NCI-H2171 treated with DMSO at 0.1 percent for 48 hours (cell line): ENCODE measurements around the gene RAD51B.
"Not testable (repeated sequence)": the region's sequence is repeated elsewhere in the genome, so short reads cannot be mapped to it uniquely, and the experiment has no call there.

Source experiments
- DNase-seq: peaks from one replicate; lab custom pipeline; 2025; lab: John Stamatoyannopoulos, UW

The RAD51B gene

DNA sequence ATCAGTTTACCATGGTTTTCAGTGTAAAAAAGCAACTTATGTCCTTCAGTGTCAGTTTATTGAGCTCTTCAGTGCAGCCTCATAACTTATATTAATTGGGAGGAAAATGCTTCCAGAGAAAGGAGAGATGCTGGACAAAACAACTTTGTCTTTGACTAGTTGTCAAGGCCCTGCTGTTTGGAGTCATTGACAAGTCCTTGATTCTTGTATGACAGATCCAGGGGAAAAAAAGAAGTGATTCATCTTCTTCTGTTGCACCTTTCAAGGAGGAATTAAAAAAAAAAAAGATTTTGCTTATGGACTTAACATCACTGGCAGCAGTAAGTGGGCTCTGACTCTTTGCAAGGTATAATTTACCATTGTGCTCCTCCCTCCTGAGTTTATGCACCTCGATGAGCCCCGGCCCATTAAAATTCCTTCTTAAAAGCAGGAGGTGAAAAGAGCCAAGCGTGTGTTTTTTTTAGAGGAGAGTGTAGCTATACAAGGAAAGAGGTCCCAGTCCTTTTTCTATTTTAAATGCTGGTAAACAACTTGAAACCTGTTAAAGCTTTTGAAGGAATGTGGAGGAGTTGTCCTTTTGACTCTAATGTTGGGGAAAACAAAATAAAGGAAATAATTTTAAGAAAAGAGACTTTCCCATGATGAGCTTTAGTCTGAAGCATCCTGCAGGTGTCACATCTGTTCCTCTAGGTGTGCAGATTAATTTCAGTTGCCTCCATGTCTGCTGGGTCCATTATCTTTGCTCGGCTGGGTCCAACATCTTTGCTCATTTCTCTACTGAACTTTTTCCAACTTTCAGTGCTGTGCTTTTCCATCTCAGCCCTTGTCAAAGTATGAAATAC, 431.6 kb downstream of the RAD51B start:
- peak; percentile 24 for DNase-seq

DNA sequence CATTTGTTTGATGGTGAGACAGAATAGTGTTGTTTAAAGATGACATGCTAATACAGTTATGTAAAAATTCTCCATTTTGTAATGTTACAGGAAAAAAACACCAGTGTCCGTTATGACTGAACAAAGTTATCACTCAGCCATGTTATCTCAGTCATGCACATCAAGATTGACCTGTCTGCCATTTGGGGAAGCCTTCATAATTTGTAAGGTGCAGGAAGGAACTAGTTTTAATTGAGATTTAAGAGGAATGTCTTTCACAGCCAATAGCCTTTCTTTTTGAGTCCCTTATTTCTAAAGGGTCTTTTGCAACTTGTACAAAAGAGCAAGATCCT, 432.2 kb downstream of the RAD51B start:
- DNase-seq: no peak

DNA sequence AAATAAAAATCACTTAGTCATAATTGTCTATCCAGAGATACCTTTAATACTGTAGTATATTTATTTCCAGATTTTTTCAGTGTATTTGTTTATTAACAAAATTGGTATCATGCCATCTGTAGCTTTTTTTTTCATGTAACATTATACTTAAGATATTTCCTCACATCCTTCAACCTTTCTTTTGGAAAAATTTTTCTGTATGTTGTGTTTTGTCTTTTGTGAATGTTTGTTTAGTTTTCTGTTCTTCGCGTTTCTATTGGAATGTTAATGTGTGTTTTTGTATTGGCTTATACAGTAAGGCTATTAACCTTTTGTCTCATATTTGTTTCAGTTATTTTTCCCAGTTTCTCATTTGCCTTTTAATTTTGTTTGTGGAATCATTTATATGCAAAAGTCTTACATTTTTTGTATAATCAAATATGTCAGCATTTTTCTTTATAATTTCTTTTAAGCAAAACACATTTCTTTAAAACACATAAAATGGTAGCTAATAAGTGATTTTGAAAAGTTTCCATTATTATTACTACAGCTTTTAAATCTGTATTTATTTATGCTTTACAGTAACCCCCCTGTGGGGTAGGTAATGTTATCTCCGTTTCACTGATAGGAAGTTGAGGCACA, 433.7 kb downstream of the RAD51B start:
- no peak for DNase-seq

DNA sequence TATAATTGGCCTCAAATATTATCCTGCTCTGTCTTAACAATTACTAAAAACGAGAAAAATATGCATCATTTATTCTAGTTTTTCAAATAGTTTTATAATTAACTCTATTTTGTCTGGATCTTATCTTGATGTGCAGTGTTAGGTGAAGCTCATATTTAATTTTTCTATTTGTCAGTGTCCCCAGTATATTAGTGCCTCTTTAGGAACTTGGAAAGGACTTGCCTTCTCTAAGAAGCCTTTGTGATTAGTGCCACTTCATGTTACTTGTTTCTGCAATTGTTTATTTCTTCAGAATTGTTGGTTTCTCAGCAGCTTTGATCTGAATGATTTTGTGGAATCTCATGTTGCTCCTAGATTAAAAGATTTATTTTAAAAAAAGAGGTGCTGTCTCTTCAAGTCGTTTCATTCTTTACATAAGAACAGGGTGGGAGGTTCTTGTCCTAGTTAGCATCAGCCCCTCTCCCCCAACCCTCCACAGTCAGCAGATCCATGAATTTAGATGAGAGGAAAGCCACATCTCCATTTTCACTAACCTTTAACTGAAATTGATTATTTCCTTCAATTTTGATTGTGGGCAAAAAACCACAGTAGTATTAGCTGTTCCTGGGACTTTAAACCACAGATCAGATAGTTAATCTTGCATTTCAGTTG, 434.4 kb downstream of the RAD51B start:
- no peak for DNase-seq

DNA sequence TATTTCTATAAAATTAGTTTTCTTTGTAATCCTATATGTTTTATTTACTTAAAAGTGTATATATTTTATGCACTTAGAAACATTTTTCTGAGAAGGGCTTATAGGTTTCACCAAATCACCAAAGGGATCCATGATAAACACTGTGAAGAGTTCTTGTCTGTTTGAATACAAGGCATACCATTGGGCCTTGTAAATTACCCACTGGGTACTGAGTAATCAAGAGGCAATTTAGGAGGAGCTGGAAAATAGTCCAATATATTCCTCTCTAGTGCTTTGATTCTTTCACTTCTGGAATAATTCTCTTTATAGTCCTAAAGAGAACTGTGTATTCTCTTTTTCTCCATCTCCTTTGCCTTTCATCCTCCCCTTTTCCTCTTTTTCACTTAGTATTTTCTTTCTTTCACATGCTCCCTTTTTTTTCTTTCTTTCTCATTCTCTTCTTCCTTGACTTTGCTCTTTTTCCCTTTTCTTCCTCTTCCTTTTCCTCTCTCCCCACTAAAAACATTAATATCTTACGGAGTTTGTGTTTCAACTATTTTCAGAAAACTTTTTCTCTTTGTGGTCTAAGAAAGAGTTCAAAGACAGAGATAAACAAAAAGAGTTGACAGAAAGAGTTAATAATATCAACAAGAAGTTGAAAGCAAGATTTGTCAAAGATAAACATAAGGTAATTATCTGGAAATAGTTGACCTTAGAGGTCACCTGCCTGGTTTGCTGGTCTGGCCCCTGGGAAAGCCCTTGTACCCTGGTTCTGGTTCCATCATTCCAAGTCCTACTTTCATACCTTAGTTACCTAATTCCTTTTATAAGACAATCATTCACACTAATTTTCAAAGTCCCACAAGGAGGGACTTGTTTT, 435.3 kb downstream of the RAD51B start:
- DNase-seq: no peak

DNA sequence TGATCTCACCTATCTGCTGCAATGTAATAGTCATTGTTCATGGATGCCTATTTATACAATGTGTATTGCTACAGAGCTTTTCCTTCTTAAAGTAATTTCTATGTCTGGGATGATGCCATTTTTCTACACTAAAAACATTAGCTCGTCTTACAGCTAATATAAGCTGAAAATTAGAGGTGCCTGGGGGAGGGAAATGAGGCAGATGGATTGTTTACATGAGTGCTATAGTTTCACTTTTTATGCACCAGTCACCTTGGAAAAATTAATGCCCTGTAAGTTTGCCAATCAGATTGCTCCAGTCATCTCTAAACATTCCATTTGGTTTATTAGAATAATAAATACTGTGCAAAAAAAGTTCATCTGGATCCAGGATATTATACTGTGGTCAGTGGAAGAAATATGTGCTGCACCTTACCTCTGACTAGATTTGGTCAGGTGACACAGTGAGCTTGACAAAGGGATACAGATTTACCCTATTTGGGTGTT, 436.2 kb downstream of the RAD51B start:
- DNase-seq: no peak

DNA sequence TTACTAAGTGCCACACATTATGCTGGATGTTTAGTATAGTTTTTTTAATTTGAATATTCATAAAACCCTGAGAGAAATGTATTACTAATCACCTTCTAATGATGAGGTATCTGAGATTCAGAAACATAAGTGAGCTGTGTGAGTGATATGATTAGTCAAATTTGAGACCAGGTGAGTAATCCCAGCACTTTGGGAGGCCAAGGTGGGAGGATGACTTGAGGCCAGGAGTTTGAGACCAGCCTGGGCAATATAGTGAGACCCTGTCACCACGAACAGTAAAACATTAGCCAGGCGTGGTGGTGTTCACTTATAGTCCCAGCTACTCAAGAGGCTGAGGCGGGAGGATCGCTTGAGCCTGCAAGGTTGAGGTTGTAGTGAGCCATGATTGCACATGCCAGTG, 438.4 kb downstream of the RAD51B start:
- DNase-seq: no peak

DNA sequence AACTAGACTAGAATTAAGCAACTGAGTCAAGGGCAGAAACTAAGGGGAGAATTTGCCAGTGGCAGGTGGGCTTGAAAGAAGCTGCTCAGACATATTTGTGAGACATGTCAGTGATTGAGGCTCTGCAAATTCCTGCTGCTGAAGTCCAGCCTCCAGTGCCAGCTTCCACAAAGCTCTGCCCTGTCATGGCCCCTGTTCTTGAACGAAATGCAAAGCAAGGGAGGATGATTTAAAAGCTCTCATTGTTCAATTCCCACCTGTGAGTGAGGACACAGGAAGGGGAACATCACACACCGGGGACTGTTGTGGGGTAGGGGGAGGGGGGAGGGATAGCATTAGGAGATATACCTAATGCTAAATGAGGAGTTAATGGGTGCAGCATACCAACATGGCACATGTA, 439.4 kb downstream of the RAD51B start:
- DNase-seq: not testable (repeated sequence)

DNA sequence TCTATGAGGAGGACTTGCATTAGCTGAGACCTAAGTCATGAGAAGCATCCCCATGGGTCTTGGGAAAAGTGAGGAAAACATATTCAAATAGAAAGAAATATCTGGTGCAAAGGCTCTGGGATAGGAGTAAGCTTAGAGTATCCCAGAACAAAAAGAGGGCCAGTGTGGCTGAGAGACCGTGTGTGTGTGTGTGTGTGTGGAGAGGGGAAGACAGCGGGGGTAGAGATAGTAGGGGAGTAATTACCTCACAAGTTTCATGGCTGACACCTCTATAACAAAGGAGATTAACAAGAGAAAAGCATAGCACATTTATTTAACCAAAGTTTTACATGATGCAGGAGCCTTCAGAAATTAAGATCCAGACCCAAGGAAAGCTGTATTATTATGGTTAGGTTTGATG, 440.5 kb downstream of the RAD51B start:
- DNase-seq: no peak

DNA sequence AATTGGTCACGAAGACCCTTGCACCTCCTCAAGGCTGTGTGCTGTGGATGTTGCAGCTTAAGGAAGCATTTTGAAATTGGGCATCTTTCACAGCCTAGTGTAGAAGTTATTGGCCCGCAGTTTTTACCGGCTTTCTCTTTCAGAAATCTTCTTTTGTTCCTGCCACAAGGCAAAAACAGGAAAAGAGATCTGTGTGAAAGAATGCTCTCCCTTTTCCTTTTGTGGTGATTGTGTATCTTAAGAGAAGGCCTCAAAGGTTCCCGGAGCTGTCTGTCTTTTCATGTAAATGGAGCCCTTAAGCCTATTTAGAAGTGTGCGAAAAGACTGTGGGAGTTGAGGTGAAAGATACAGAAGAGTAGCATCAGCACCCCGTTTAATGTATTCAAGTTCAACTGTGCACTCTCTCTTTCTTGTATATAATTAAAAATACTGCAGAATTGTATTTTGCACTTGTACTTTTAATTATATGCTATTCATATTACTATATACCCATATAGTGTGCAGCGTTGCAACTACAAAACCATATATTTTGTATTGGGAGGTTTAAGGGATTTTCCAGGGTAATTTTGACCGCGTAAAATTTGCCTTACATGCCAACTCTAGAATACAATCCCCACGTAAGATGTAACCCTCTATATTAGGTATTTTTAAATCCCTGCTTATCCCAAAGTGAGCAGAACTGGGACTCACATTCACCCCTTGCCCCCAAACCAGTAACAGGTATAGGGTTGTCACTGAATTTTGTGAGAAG, 441.7 kb downstream of the RAD51B start:
- no peak for DNase-seq

DNA sequence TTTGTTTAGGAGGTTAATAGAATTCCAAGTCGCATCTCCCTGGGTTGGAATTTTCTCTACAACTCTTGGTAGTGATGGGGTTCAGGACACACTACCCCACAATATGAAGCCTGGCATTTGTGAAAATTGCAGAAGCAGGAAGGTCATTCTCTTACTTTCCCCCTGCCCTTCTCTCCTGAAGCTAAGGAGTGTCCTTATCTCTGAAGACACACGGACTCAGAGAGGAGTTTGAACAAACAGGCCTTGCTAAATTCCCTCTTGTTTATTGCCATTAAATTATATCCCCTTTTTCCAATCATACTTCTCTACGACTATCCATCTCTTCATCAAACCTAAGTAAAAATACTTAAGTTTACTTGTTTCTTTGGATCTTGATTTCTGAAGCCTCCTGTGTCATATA, 443.0 kb downstream of the RAD51B start:
- no peak for DNase-seq

DNA sequence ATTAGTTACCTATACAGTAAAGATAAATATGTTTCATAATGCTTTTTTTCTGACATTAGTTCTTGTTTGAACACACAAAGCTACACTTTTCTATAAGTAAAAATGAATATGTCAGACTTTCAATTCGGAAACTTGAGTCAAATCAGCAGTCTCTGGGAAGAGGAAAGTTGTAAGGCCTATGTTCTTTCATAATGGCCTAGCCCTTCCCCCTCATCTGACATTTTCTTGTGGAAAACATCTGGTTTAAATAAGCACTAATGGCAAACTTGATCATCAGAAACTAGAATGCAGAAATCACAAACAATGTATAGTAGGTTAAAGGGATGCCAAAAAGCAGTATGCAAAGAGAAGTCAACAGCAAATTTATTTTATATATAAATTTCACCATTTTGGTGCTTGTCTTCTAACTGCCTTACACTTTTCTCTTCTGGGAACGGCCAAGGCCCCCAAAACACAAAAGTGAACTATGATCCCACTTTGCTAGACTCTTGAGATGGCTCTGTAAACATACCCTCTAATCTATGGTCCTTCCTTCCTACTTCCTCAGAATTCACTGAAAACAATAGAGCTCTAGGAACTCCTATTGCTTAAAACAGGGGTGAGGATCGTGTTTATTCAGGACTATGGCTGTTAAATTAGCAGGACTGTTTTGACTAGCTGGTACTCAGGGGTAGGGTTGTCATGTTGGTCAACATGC, 444.1 kb downstream of the RAD51B start:
- DNase-seq: no peak

DNA sequence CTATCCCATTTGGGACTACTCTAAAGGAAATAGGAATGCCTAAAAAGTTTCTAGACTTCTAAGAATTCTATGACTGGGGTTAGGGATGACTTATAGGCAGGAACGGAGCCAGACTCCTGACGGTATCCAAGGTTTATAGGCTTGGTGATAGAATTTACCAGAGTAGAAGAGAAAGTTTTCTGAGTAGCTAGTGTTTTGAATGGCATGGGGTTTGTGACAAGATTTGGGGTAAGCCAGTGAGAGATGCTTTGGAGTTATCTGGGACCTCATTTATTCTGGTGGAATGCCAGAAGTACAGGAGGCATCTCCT, 444.6 kb downstream of the RAD51B start:
- no peak for DNase-seq

DNA sequence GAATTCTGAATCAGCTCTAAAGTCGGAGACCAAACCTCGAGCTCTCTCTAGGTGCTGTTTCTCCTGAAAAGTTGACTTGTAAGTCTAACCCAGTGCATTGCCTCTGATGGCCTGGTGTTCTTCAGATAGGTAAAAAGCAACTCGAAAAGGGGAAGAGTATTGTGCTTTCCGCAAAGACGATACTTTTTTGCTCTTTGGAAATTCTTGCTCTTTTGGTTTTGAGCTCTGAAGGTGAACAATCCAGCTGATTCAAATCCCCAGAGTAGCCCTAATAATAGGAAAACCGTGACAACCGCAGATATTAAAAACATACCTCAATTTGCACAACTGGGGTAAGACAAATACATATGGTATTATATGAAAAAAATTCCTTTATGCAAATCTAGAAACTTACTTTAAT, 447.4 kb downstream of the RAD51B start:
- no peak for DNase-seq

DNA sequence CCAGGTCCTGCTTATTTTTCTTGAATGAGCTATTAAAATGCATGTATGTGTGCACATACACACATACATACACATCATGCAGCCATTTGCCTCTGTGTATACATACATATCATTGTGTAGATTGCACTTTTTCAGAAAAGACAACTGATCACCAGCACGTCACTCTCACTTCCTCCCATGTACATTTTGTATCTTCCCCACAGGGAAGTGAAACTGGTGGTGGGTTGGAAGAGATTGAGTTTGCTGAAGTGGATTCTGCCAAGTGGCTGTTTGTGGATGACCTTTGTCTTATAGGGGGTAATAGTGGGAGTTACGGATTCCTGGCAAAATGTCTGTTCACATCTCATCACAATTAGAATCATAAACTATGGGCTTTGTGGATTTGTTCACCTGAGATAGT, 448.6 kb downstream of the RAD51B start:
- DNase-seq: no peak

DNA sequence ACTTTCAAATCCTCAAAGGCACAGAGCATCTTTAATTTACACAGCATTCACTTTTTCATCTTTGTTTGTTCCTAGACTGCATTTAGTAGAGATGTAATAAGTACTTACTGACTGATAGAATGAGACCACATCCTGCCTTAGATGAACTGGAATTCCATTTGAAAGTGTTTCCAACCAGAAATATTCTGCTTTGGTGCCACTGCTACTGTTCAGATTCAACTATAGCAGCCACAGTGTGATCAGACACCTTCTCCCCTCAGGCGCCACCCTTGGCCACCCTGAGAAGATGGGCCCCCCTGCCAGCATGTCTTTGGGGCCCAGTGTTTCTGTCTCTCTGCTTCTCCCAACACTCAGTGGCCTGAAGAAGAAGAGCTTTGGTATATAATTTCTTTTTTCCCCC, 449.1 kb downstream of the RAD51B start:
- no peak for DNase-seq

DNA sequence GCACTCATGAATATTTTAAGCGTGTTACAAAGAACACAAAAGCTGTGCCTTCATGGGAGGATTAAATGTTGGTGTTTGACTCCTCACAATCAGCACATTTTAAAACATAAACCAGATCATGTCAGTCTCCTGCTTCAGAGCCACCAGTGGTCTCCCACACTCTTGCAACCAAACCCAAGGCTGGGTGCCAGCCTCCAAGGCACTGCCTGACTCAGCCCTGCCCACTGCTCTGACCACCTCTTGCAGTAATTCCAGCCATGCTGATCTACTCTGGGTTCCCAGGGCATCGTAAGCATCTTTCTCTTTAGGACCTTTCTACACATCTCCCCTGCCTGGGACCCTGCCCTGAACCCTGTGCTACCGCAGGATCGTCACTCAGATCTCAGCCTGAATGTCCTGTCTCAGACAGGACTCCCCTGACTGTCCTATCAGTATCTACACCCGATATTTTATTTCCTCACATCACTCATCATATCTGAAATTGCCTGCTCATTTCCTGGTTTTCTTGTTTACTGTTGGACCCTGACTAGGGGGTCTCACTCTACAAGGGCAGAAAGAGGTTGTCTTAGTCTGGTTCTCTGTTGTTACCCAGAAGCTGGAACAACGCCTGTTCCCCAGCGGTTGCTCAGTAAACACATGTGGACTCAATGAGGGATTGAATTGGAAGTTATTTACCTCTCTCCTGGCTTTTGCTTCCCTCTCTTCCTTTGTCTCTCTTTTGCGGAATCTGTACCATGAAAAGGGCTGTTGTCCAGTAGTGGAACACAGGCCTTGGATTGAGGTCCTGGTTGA, 449.8 kb downstream of the RAD51B start:
- DNase-seq: no peak

DNA sequence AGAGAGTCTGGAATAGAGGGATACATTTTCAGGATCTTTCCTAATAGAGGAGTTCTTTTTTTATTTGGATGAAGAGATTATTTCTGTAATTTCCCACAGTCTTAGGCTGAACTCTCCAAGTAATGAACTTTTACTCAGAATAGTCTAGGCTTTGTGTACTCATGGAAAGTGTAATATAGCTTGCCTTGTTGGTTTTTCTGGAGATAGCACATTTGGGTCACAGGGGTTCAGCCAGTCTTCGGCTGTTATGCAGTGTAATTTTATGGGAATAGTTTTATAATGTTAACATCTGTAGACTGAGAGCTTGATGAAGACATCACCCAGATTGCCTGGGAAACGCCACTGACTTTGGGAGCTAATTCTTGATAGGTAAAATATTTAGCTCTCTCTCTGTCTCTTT, 450.8 kb downstream of the RAD51B start:
- no peak for DNase-seq

DNA sequence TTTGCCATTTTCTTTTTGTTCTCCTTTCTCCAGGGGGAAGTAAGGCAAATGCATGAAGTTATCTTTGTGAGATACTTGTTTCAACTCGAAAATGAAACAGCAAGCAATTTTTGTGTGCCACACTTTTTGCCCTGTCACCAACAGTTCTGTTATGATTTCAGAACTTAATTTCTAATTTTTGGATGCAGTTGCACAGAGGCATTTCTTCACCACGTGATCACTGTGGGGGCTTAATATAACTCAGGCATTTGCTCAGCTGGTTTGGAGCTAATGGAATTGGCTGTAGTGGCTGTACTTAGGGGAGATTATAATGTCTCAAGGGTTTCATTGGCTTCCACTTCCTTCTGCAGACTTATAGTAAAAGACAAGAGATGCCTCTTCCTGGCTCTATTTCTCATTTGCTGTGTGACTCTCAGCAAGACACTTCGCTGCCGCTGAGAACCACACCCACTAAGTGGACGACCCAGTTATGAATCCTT, 452.4 kb downstream of the RAD51B start:
- no peak for DNase-seq

DNA sequence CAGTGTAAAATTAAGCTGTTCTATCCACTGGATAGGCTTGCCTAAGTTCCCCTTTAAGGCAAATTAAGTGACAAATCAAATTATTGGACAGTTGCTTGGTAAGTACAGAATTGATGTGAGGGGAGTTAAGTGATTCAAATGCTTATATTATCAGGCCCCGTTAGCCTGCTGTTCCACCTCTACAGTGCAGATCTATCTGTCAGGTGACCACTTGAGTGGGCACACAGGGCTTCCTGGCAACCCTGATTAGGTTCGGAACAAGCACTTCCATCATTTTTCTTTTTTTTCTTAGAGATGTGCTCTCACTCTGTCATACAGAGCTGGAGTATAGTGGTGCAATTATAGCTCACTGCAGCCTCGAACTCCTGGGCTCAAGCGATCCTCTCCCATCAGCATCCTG, 453.8 kb downstream of the RAD51B start:
- DNase-seq: no peak
